ENCODE results near the gene GCNT4.

Gene GCNT4

GRCh38 chr5:75055727-75056144, 3.4 kb upstream of the GCNT4 start:
- Mint-ChIP-seq H3K27me3 (no peaks in the 10 kb centered on the region), H3K4me3 (peak overlapping the region; percentile 15), H3K27ac (peak overlapping the region; percentile 38), H3K9me3 (no peaks in the 10 kb centered on the region), H3K36me3 (no peaks in the 10 kb centered on the region), H3K4me1 (peaks cover 88% of the 10 kb centered on the region)

GRCh38 chr5:75054134-75054930, 2.0 kb upstream of the GCNT4 start:
- peak overlapping the region; percentile 91 for H3K4me3 Mint-ChIP-seq
- H3K36me3 Mint-ChIP-seq: no peaks in the 10 kb centered on the region
- peak overlapping the region; percentile 92 for H3K27ac Mint-ChIP-seq
- H3K27me3 Mint-ChIP-seq: no peaks in the 10 kb centered on the region
- no peaks in the 10 kb centered on the region for H3K9me3 Mint-ChIP-seq
- peaks cover 88% of the 10 kb centered on the region for H3K4me1 Mint-ChIP-seq

- H3K27ac Mint-ChIP-seq: peak overlapping the region; percentile 92
- H3K9me3 Mint-ChIP-seq: no peaks in the 10 kb centered on the region
- H3K4me3 Mint-ChIP-seq: peak overlapping the region; percentile 91
- H3K4me1 Mint-ChIP-seq: peaks cover 88% of the 10 kb centered on the region
- H3K36me3 Mint-ChIP-seq: no peaks in the 10 kb centered on the region
- no peaks in the 10 kb centered on the region for H3K27me3 Mint-ChIP-seq
These were observed 1.2 kb upstream of the GCNT4 start for GRCh38 chr5:75053304-75054133.

- H3K27me3 Mint-ChIP-seq: no peaks in the 10 kb centered on the region
- peaks cover 88% of the 10 kb centered on the region for H3K4me1 Mint-ChIP-seq
- H3K36me3 Mint-ChIP-seq: no peaks in the 10 kb centered on the region
- H3K4me3 Mint-ChIP-seq: peak overlapping the region; percentile 91
- H3K27ac Mint-ChIP-seq: no peak overlapping the region
- H3K9me3 Mint-ChIP-seq: no peaks in the 10 kb centered on the region
These were observed 621 bp upstream of the GCNT4 start for GRCh38 chr5:75053054-75053303.

- no peaks in the 10 kb centered on the region for H3K9me3 Mint-ChIP-seq
- H3K4me3 Mint-ChIP-seq: peak overlapping the region; percentile 95
- no peaks in the 10 kb centered on the region for H3K36me3 Mint-ChIP-seq
- no peaks in the 10 kb centered on the region for H3K27me3 Mint-ChIP-seq
- peaks cover 88% of the 10 kb centered on the region for H3K4me1 Mint-ChIP-seq
- H3K27ac Mint-ChIP-seq: peak overlapping the region; percentile 90
These were observed 1.1 kb downstream of the GCNT4 start for GRCh38 chr5:75051217-75051751.

GRCh38 chr5:75050415-75050814, 1.9 kb downstream of the GCNT4 start:
- H3K4me1 Mint-ChIP-seq: peaks cover 88% of the 10 kb centered on the region
- H3K27ac Mint-ChIP-seq: peak overlapping the region; percentile 90
- H3K36me3 Mint-ChIP-seq: peaks cover 5% of the 10 kb centered on the region
- H3K4me3 Mint-ChIP-seq: peak overlapping the region; percentile 95
- H3K27me3 Mint-ChIP-seq: no peaks in the 10 kb centered on the region
- H3K9me3 Mint-ChIP-seq: no peaks in the 10 kb centered on the region

GRCh38 chr5:75049456-75050351, 2.7 kb downstream of the GCNT4 start:
- peaks cover 12% of the 10 kb centered on the region for H3K36me3 Mint-ChIP-seq
- no peaks in the 10 kb centered on the region for H3K9me3 Mint-ChIP-seq
- peak overlapping the region; percentile 38 for H3K27ac Mint-ChIP-seq
- H3K27me3 Mint-ChIP-seq: no peaks in the 10 kb centered on the region
- H3K4me1 Mint-ChIP-seq: peaks cover 88% of the 10 kb centered on the region
- peak overlapping the region; percentile 95 for H3K4me3 Mint-ChIP-seq

- Mint-ChIP-seq H3K27me3 (no peaks in the 10 kb centered on the region), H3K27ac (peak overlapping the region; percentile 57), H3K9me3 (no peaks in the 10 kb centered on the region), H3K4me1 (peaks cover 87% of the 10 kb centered on the region), H3K4me3 (peak overlapping the region; percentile 66), H3K36me3 (peaks cover 20% of the 10 kb centered on the region)
These were observed 3.9 kb downstream of the GCNT4 start for GRCh38 chr5:75048457-75048953.

- no peaks in the 10 kb centered on the region for H3K27me3 Mint-ChIP-seq
- H3K9me3 Mint-ChIP-seq: no peaks in the 10 kb centered on the region
- peaks cover 98% of the 10 kb centered on the region for H3K4me1 Mint-ChIP-seq
These were observed 5.0 kb downstream of the GCNT4 start for GRCh38 chr5:75047356-75047755.

GRCh38 chr5:75046366-75047142, 5.8 kb downstream of the GCNT4 start:
- Mint-ChIP-seq H3K4me3 (no peak overlapping the region), H3K27me3 (no peaks in the 10 kb centered on the region), H3K27ac (no peak overlapping the region), H3K9me3 (no peaks in the 10 kb centered on the region), H3K36me3 (peaks cover 32% of the 10 kb centered on the region), H3K4me1 (peaks cover 96% of the 10 kb centered on the region)

More at GRCh38 chr5:75047356-75047755, 5.0 kb downstream of the GCNT4 start:
- Mint-ChIP-seq H3K36me3 (peaks cover 30% of the 10 kb centered on the region), H3K4me3 (peak overlapping the region; percentile 15), H3K27ac (no peak overlapping the region)

GRCh38 chr5:75045071-75045470, 7.3 kb downstream of the GCNT4 start:
- Mint-ChIP-seq H3K27ac (peak overlapping the region; percentile 75), H3K4me3 (peak overlapping the region; percentile 43), H3K4me1 (peaks cover 96% of the 10 kb centered on the region), H3K9me3 (peaks cover 3% of the 10 kb centered on the region), H3K36me3 (peaks cover 36% of the 10 kb centered on the region), H3K27me3 (no peaks in the 10 kb centered on the region)

- peaks cover 96% of the 10 kb centered on the region for H3K4me1 Mint-ChIP-seq
- H3K36me3 Mint-ChIP-seq: peaks cover 42% of the 10 kb centered on the region
- H3K27me3 Mint-ChIP-seq: no peaks in the 10 kb centered on the region
- H3K4me3 Mint-ChIP-seq: no peak overlapping the region
- peaks cover 4% of the 10 kb centered on the region for H3K9me3 Mint-ChIP-seq
- H3K27ac Mint-ChIP-seq: no peak overlapping the region
These were observed 8.0 kb downstream of the GCNT4 start for GRCh38 chr5:75044406-75044805.

- Mint-ChIP-seq H3K36me3 (peaks cover 43% of the 10 kb centered on the region), H3K4me1 (peaks cover 94% of the 10 kb centered on the region), H3K27ac (no peak overlapping the region), H3K9me3 (peaks cover 4% of the 10 kb centered on the region), H3K27me3 (no peaks in the 10 kb centered on the region), H3K4me3 (peak overlapping the region; percentile 19)
These were observed 8.6 kb downstream of the GCNT4 start for GRCh38 chr5:75043633-75044264.

GRCh38 chr5:75042522-75042921, 9.8 kb downstream of the GCNT4 start:
- Mint-ChIP-seq H3K36me3 (peaks cover 43% of the 10 kb centered on the region), H3K4me3 (no peak overlapping the region), H3K27ac (no peak overlapping the region), H3K9me3 (peaks cover 4% of the 10 kb centered on the region), H3K27me3 (no peaks in the 10 kb centered on the region), H3K4me1 (peaks cover 94% of the 10 kb centered on the region)
